ENCODE results near the gene RAB36.

Gene RAB36

DNA sequence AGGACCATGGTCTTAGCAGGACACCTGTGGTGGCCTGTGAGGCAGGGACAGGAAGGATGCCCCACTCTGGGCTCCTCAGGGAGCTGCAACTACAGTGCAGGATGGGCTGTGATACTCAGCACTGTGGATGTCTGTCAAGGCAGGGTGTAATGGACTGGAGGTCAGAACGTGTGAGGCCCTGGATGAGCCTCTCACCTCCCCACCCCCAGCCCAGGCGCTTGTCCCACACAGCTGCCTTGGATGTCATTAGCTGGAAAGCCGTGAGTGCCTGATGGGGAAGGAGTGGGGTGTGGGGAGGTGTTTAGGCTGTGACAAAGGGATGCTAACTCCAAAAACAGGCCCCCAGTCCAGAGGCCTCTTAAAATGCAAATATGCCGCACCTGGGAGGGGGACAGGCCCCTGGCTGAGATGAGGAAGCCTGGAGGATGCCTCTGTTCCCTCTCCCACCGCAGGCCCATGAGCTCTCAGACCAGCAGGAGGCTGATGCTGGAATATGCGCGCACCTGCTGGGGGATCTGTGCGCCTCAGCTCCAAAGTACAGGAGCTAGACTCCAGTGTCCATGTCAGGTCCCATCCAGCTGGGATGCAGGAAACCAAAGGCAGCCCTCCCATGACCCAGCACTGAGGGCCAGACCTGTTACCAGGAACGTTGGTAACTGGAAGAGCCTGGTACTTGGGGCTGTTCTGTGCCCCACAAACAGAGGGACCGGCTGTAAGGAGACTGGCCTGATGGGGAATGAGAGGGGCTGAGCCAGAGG, 28.6 kb upstream of the RAB36 start:
- H3K27me3 ChIP-seq (ENCODE audit: control insufficient read depth, insufficient read depth, low read length), result 0 out of 2 replicates have a peak, but pooled peaks cover 7% of the 10 kb centered on the region
- no peaks in the 10 kb centered on the region for H3K9me3 ChIP-seq (ENCODE audit: control insufficient read depth, insufficient read depth, low read depth, low read length)
- no peak overlapping the region for H3K9ac ChIP-seq (ENCODE audit: low read length)
- no peak overlapping the region for H3K27ac ChIP-seq (ENCODE audit: low read depth, low read length)
- H3K4me3 ChIP-seq (ENCODE audit: low read depth, low read length), result no peak overlapping the region
- H3K36me3 ChIP-seq (ENCODE audit: control insufficient read depth, insufficient read depth, low read length), result no peaks in the 10 kb centered on the region
- H3K4me1 ChIP-seq (ENCODE audit: control insufficient read depth, insufficient read depth, low read length), result peaks cover 3% of the 10 kb centered on the region; the same call in 1 of the 2 replicates

GRCh38 chr22:23117275-23117674, 28.0 kb upstream of the RAB36 start:
- Histone ChIP-seq H3K4me1 (ENCODE audit: control insufficient read depth, insufficient read depth, low read length) (peaks cover 3% of the 10 kb centered on the region; the same call in 1 of the 2 replicates), H3K4me3 (ENCODE audit: low read depth, low read length) (no peak overlapping the region), H3K9me3 (ENCODE audit: control insufficient read depth, insufficient read depth, low read depth, low read length) (no peaks in the 10 kb centered on the region), H3K27ac (ENCODE audit: low read depth, low read length) (no peak overlapping the region), H3K27me3 (ENCODE audit: control insufficient read depth, insufficient read depth, low read length) (0 out of 2 replicates have a peak, but pooled peaks cover 7% of the 10 kb centered on the region), H3K36me3 (ENCODE audit: control insufficient read depth, insufficient read depth, low read length) (no peaks in the 10 kb centered on the region), H3K9ac (ENCODE audit: low read length) (no peak overlapping the region)

- no peaks in the 10 kb centered on the region for H3K9me3 ChIP-seq (ENCODE audit: control insufficient read depth, insufficient read depth, low read depth, low read length)
- 0 out of 2 replicates have a peak, but pooled peaks cover 7% of the 10 kb centered on the region for H3K27me3 ChIP-seq (ENCODE audit: control insufficient read depth, insufficient read depth, low read length)
- H3K9ac ChIP-seq (ENCODE audit: low read length), result no peak overlapping the region
- H3K4me1 ChIP-seq (ENCODE audit: control insufficient read depth, insufficient read depth, low read length), result peaks cover 3% of the 10 kb centered on the region; the same call in 1 of the 2 replicates
- no peak overlapping the region for H3K4me3 ChIP-seq (ENCODE audit: low read depth, low read length)
- no peak overlapping the region for H3K27ac ChIP-seq (ENCODE audit: low read depth, low read length)
- H3K36me3 ChIP-seq (ENCODE audit: control insufficient read depth, insufficient read depth, low read length), result 0 out of 2 replicates have a peak, but pooled peaks cover under 1% of the 10 kb centered on the region
These were observed 27.2 kb upstream of the RAB36 start for GRCh38 chr22:23117891-23118646.

DNA sequence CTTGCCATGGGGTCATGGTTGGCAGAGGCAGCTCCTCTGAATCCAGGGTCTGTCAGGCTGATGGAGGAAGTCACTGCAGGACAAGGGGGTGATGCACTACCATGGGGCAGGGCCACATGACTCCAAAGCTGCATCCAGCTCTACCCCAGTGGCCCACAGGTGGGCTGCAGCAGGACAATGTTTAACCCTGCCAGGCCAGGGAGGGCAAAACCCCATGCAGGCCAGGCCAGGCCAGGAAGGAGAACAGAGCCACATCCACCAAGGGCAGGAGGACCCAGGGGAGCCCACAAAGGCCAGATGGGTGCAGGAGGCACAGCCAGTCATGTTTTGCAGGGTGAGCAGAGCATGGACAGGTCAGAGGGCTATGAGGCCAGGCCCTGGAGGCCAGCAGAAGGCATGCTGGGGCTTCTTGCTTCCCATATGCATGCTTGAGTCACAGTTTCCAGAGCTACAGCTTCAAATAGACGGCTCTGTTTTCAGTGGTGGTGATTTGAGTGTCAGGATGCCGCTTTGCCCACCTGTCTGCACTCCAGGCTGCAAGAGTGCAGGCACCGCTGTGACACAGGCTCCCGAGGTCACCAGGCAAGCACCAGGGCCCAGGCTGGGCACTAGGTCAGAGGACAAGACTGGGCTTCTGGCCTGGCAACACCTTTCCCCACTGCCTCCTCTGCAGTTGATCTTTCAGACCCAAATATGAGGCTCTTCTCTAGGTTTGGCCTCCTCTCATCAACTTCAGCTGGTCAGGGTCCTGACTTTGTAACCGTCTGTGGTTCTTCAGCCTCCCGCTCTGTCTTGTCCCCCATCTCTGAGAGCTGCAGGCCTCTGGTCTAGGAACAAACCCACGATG, 26.4 kb upstream of the RAB36 start:
- H3K9me3 ChIP-seq (ENCODE audit: control insufficient read depth, insufficient read depth, low read depth, low read length), result no peaks in the 10 kb centered on the region
- H3K9ac ChIP-seq (ENCODE audit: low read length), result no peak overlapping the region
- H3K4me3 ChIP-seq (ENCODE audit: low read depth, low read length), result no peak overlapping the region
- H3K36me3 ChIP-seq (ENCODE audit: control insufficient read depth, insufficient read depth, low read length), result 0 out of 2 replicates have a peak, but pooled peaks cover 2% of the 10 kb centered on the region
- peaks cover 3% of the 10 kb centered on the region; the same call in 1 of the 2 replicates for H3K4me1 ChIP-seq (ENCODE audit: control insufficient read depth, insufficient read depth, low read length)
- no peak overlapping the region for H3K27ac ChIP-seq (ENCODE audit: low read depth, low read length)
- H3K27me3 ChIP-seq (ENCODE audit: control insufficient read depth, insufficient read depth, low read length), result 0 out of 2 replicates have a peak, but pooled peaks cover 7% of the 10 kb centered on the region

- Histone ChIP-seq H3K9me3 (ENCODE audit: control insufficient read depth, insufficient read depth, low read depth, low read length) (no peaks in the 10 kb centered on the region), H3K9ac (ENCODE audit: low read length) (no peak overlapping the region), H3K27me3 (ENCODE audit: control insufficient read depth, insufficient read depth, low read length) (0 out of 2 replicates have a peak, but pooled peaks cover 7% of the 10 kb centered on the region), H3K36me3 (ENCODE audit: control insufficient read depth, insufficient read depth, low read length) (0 out of 2 replicates have a peak, but pooled peaks cover 2% of the 10 kb centered on the region), H3K4me3 (ENCODE audit: low read depth, low read length) (no peak overlapping the region), H3K4me1 (ENCODE audit: control insufficient read depth, insufficient read depth, low read length) (peaks cover 3% of the 10 kb centered on the region; the same call in 1 of the 2 replicates), H3K27ac (ENCODE audit: low read depth, low read length) (no peak overlapping the region)
These were observed 25.5 kb upstream of the RAB36 start for GRCh38 chr22:23119494-23120414.

GRCh38 chr22:23120415-23120899, 24.8 kb upstream of the RAB36 start:
- no peak overlapping the region for H3K4me3 ChIP-seq (ENCODE audit: low read depth, low read length)
- peaks cover 3% of the 10 kb centered on the region; the same call in 1 of the 2 replicates for H3K4me1 ChIP-seq (ENCODE audit: control insufficient read depth, insufficient read depth, low read length)
- no peak overlapping the region for H3K27ac ChIP-seq (ENCODE audit: low read depth, low read length)
- H3K9ac ChIP-seq (ENCODE audit: low read length), result no peak overlapping the region
- H3K9me3 ChIP-seq (ENCODE audit: control insufficient read depth, insufficient read depth, low read depth, low read length), result no peaks in the 10 kb centered on the region
- 0 out of 2 replicates have a peak, but pooled peaks cover 7% of the 10 kb centered on the region for H3K27me3 ChIP-seq (ENCODE audit: control insufficient read depth, insufficient read depth, low read length)
- H3K36me3 ChIP-seq (ENCODE audit: control insufficient read depth, insufficient read depth, low read length), result 0 out of 2 replicates have a peak, but pooled peaks cover 2% of the 10 kb centered on the region

DNA sequence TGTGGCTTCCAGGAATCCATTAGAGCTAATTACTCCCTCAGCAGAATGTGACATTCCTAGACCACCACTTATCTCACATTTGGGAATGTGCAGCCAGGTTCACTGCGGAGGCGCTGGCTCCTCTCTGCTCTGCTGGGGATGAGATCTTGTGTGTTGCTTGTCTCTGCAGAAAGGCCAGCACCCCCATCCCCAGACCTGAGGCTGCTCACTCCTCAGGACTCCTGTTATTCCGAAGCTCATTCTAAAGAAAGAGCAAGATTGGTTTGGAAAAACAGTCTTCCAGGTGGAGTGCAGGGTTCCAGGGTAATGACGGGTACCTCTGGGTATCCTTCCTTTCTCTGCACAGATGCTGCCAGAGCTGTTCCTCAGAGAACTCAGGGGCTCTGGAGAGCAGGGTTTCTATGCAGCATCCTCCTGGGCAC, 24.3 kb upstream of the RAB36 start:
- H3K36me3 ChIP-seq (ENCODE audit: control insufficient read depth, insufficient read depth, low read length), result 0 out of 2 replicates have a peak, but pooled peaks cover 2% of the 10 kb centered on the region
- H3K27ac ChIP-seq (ENCODE audit: low read depth, low read length), result no peak overlapping the region
- H3K27me3 ChIP-seq (ENCODE audit: control insufficient read depth, insufficient read depth, low read length), result 0 out of 2 replicates have a peak, but pooled peaks cover 7% of the 10 kb centered on the region
- no peaks in the 10 kb centered on the region for H3K9me3 ChIP-seq (ENCODE audit: control insufficient read depth, insufficient read depth, low read depth, low read length)
- no peak overlapping the region for H3K9ac ChIP-seq (ENCODE audit: low read length)
- H3K4me1 ChIP-seq (ENCODE audit: control insufficient read depth, insufficient read depth, low read length), result peaks cover 3% of the 10 kb centered on the region; the same call in 1 of the 2 replicates
- H3K4me3 ChIP-seq (ENCODE audit: low read depth, low read length), result no peak overlapping the region

GRCh38 chr22:23121424-23121823, 23.9 kb upstream of the RAB36 start:
- no peaks in the 10 kb centered on the region for H3K9me3 ChIP-seq (ENCODE audit: control insufficient read depth, insufficient read depth, low read depth, low read length)
- no peak overlapping the region for H3K9ac ChIP-seq (ENCODE audit: low read length)
- no peak overlapping the region for H3K27ac ChIP-seq (ENCODE audit: low read depth, low read length)
- 0 out of 2 replicates have a peak, but pooled peaks cover 7% of the 10 kb centered on the region for H3K27me3 ChIP-seq (ENCODE audit: control insufficient read depth, insufficient read depth, low read length)
- H3K4me3 ChIP-seq (ENCODE audit: low read depth, low read length), result no peak overlapping the region
- H3K4me1 ChIP-seq (ENCODE audit: control insufficient read depth, insufficient read depth, low read length), result peaks cover 3% of the 10 kb centered on the region; the same call in 1 of the 2 replicates
- 0 out of 2 replicates have a peak, but pooled peaks cover 2% of the 10 kb centered on the region for H3K36me3 ChIP-seq (ENCODE audit: control insufficient read depth, insufficient read depth, low read length)

DNA sequence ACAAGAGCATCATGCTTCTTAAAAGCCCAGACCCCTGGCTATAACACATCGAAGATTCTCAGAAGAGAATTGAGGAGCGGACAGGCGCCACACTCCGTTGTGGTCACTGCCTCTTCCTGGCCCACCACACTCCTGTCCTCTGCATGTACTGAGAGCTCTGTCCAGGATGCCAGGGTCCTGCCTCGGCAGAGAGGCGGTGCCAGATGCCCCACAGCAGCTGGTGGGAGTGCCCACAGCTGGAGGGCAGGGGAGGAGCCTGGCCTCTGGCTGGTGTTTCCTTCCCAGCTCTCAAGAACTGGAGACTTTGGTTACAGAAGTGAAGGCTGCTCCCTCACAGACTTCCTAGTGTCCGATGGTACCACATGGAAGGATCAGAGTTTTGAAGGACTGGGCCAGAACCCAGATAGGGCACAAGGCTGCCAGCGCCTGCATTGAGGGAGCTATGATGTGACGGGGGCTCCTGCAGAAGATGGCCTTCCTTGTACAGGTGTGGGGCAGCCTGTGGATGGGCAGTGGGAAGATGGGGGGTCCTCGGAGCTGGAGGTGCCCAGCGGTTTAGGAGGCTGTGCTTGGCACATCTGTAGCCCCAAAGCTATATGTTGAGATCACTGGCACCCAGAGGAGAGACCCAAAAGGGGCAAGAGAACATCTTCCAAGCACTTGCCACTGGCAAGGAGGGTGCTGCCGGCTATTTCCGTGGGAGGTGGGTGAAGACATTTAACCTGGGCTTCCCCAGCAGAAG, 22.9 kb upstream of the RAB36 start:
- H3K27ac ChIP-seq (ENCODE audit: low read depth, low read length), result no peak overlapping the region
- H3K27me3 ChIP-seq (ENCODE audit: control insufficient read depth, insufficient read depth, low read length), result peaks cover 7% of the 10 kb centered on the region; the same call in 1 of the 2 replicates
- H3K36me3 ChIP-seq (ENCODE audit: control insufficient read depth, insufficient read depth, low read length), result 0 out of 2 replicates have a peak, but pooled peaks cover 2% of the 10 kb centered on the region
- no peak overlapping the region for H3K9ac ChIP-seq (ENCODE audit: low read length)
- no peak overlapping the region for H3K4me3 ChIP-seq (ENCODE audit: low read depth, low read length)
- no peaks in the 10 kb centered on the region; the same call in 1 of the 2 replicates for H3K4me1 ChIP-seq (ENCODE audit: control insufficient read depth, insufficient read depth, low read length)
- no peaks in the 10 kb centered on the region for H3K9me3 ChIP-seq (ENCODE audit: control insufficient read depth, insufficient read depth, low read depth, low read length)
